OCI-LY3 (cell line): ENCODE data around the gene MGAT3.

Experiments used
- CTCF ChIP-seq: fragments of 200-600, 300-600 bp; sonication (generic); IDR thresholded peaks from 2 replicates; pipeline ENCODE4 v1.5.1; 2014; ENCODE audit warnings: antibody characterized with exemption, low read length, low read depth
- EZH2phosphoT487 ChIP-seq: fragments of 200-600 bp; shearing (Covaris generic); IDR thresholded peaks from 2 replicates; pipeline ENCODE4 v1.6.1; 2018; ENCODE audit warnings: antibody characterized with exemption, mixed run types, low read depth

GRCh38 chr22:39414886-39415285 is 41.9 kb upstream of the MGAT3 start:
- TF ChIP-seq CTCF (no peak), EZH2phosphoT487 (no peak)
